NT2/D1 (cell line): ENCODE data around the gene TACR2.

ENCODE experiments used
- SUZ12 ChIP-seq: IDR thresholded peaks from 2 replicates; pipeline ENCODE4 v1.6.1; 2011; ENCODE audit not compliant: insufficient read length, insufficient read depth; ENCODE audit errors: extremely low read depth
- YY1 ChIP-seq: IDR thresholded peaks from 2 replicates; pipeline ENCODE4 v1.6.1; 2011; ENCODE audit not compliant: insufficient read length, insufficient read depth
- ZNF274 ChIP-seq: IDR thresholded peaks from 2 replicates; pipeline ENCODE4 v1.6.1; 2011; ENCODE audit warnings: mild to moderate bottlenecking, low read depth, low read length

DNA sequence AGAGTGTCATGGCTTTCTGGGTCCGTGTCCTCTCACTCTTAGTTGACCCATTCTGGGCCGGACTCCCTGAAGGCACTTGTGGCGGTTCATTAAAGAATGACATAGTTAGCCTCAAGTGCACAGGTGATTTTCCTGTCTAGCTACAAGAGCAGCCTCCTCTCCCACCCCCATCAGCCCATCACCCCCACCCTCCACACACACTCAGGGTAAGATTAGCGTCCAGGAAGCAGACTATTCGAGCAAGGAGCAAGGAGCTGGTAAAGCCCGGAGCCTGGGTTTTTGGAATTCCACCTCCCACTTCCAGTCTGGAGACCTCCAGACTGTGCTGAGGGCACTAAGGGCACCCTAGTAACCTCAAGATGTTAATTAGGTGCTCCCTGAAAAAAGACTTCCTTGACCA is 39.5 kb downstream of the TACR2 start:
- TF ChIP-seq ZNF274 (no peak), YY1 (no peak), SUZ12 (no peak)
